Retinal pigment epithelial cell (primary cell): Measurements from ENCODE around the gene RPTOR.
A peak's percentile ranks its signal among the peaks of the same experiment; 100 is the strongest.

Experiments used
- DNase-seq: peaks from one replicate; pipeline ENCODE4 v3.0.0-alpha.2; 2010; ENCODE audit warnings: low read depth
- H3K4me3 ChIP-seq: 2 replicates; pipeline ENCODE4 v1.5.1; 2011; ENCODE audit warnings: mild to moderate bottlenecking, low read length, control low read depth, moderate library complexity
- TF ChIP-seq, protein P1 (sequence below): conservative IDR thresholded peaks from 2 replicates; pipeline ENCODE4 v1.5.1; 2011; ENCODE audit warnings: low read depth, low read length, control low read depth, inconsistent platforms

RPTOR gene

DNA sequence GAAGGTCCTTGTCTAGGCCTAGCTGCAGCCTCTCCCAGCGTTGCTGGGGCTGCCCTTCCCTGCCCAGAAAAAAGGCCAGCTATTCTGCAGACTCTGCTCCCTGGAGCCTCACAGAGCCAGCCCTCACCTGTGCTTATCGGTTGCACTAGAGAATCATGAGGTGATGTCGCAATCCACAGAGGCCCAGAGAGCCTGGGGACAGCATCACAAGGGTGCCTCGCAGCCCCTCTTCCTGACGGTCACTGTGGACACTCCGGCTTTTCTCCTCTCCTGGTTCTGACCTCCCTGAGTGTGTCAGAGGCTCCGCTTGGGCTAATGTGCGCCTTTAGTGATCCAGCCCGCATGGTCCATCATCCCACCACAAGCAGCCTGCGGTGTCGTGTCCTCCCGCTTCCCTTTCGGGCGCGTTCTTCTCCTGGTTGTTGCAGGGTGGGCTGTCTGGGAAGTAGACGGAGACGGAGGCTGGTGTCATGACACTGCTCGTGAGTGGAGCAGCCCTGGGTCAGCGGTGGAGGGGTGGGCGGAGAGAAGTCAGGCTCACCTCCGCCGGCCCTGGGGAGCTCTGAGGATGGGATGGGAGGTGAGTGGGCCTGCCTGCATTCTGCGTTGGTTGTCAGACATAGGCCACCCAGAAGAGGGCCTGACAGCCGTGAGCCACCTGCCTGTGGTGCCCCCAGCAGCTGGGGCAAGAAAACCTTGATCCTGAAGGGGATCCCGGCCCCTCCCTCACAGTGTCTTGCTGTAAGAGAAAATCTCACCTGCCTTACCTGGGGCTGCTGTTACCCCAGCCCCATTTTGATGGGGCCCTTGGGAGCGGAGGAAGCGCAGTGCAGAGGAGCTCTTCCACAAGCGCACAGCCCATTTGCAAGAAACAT is 281.1 kb downstream of the RPTOR start:
- TF ChIP-seq, protein P1, sequence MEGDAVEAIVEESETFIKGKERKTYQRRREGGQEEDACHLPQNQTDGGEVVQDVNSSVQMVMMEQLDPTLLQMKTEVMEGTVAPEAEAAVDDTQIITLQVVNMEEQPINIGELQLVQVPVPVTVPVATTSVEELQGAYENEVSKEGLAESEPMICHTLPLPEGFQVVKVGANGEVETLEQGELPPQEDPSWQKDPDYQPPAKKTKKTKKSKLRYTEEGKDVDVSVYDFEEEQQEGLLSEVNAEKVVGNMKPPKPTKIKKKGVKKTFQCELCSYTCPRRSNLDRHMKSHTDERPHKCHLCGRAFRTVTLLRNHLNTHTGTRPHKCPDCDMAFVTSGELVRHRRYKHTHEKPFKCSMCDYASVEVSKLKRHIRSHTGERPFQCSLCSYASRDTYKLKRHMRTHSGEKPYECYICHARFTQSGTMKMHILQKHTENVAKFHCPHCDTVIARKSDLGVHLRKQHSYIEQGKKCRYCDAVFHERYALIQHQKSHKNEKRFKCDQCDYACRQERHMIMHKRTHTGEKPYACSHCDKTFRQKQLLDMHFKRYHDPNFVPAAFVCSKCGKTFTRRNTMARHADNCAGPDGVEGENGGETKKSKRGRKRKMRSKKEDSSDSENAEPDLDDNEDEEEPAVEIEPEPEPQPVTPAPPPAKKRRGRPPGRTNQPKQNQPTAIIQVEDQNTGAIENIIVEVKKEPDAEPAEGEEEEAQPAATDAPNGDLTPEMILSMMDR, result no peak
- H3K4me3 ChIP-seq, result no peak overlapping the region
- no peak for DNase-seq

DNA sequence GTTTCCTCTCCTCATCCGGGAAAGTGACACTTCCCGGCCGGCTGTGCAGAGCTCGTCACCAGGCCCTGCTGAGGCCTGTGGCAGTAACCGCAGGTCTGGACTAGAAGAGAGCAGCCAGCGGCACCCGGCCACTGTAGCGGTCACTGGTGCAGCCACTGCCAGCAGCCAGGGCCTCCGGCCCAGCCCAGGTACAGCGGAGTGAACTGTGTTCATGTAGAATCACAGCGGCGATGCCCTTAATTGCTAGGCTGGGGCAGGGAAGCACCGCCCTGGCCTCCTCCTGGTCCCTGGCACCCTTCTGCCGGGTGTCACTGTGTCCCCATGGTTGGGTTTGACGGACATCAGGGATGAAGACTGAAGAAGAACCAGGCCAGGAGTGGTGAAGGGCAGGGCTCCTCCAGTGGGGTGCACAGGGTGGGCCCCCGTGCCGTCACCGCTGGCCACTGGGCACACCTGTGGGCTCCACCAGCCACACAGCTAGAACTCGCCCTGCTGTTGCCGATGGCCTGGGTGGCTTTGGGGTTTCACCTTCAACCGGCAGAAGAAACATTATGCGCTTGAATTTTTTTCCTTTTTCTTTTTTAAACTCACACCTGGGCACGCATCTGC is 281.8 kb downstream of the RPTOR start:
- H3K4me3 ChIP-seq, result no peak overlapping the region
- DNase-seq, result no peak
- TF ChIP-seq, protein P1, result no peak

DNA sequence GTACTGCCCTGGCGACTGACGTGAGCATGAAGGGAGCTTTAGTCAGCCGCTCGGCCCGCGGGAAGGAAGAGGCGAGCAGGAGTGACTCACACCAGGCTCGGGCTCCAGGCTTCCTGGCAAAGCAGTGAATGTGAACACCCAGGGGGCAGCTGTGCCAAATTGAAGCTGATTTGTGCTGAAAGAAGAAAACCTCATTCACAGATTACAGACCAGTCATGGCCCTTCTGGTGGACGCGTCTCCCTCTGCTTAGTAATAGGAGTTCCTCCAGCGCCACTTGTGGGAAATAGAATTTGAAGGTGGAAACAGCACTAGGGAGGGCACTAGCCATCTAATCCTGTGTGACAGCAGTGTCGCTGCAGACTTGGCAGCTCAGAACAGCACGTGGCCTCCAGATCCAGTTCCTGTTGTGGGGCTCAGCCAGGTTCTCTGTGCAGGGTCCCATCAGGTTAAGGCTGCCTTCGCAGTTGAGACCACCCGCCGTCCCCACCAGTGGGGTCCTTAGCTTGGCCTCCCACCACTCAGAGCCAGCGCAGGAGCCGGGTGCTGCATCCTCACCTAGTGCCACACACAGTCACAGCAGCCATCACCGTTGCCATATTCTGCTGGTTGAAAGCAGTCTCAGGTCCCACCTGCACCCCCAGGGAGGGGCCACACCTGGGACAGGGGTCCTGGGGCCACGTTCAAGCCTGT is 282.5 kb downstream of the RPTOR start:
- H3K4me3 ChIP-seq, result no peak overlapping the region
- peak; percentile 92 for DNase-seq

DNA sequence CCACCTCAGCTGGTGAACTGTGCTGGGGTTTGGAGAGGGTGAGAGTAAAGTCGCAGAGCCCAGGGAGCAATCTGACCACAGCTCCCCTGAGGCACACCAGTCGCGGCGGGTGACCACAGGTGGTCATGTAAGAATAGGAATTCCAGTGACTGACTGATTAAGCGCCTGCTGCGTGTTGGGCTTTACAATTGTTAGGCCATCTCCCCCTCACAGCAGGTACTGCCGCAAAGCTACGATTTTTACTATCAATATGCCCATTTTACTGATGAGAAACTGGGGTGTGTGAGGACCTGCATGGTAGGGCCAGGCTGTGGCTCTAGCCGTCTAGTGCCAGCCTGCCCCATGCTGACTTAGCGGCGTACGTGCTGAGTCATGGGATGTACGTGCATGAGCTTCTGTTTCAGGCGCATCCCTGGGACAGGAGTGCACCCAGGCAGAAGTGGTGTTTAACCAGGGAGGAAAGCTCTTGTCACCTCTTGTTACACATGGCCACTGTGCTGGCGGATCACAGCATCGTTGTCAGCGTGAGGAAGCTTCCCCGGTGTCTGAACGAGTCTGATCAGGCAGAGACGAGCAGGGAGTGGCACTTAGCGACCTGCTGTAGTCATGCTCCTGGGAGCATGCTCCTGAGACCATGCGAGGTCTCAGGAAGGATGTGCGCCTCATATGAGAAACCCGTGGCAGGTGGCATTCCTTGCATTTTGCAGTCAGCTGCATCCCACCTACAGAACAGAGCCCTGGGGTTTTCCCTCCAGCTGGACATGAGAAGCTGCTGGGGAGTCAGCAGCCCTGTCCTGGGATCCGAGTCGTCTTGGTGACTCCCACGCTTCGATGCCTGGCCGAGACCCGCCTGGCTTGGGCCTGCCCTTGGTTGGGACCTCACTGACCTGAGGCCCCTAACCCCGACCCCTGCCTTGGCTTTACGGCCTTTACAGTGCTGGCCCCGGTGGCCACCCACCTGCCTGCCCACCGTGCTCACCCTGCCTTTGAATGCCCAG is 283.3 kb downstream of the RPTOR start:
- TF ChIP-seq, protein P1, result no peak
- H3K4me3 ChIP-seq, result no peak overlapping the region
- no peak for DNase-seq

More for the DNA sequence above, 282.5 kb downstream of the RPTOR start:
- TF ChIP-seq, protein P1, result peak; percentile 11

DNA sequence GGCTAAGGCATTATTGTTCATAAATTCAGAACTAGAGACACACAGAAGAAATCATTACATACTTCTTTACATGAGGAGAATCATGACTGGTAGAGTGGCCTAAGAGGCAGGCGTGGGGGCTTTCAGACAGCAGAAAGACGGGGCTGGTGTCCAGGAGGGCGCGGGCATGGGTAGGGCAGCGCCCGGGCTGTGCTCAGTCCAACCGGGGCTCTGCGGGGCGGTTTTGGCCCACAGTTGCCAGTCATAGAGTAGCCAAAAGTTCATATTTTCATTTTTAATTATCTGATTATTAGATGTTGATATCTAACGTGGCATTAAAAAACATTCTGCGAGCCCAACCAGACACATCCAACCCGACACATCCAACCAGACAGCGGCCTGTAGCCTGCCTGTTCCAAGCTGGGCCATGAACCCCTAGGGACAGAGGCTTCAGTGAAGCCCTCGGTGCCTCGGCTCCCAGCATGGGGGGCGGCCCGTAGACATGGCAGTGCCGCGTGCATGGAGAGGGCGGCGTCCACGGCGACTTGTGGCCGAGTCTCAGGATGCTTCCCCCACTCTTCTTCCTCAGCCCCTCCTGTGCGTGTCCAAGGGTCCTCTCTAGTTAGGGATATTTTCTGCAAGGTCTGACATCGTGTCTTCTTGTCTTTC is 284.7 kb downstream of the RPTOR start:
- TF ChIP-seq, protein P1, result no peak
- H3K4me3 ChIP-seq, result no peak overlapping the region
- DNase-seq, result no peak
